Measurements from ENCODE around the gene KRTAP4-8. TPM values are rescaled to one million over a fixed set of nuclear protein-coding genes. Genes with fewer than 3 reads are reported as not detected.
"Not testable (repeated sequence)": the region's sequence is repeated elsewhere in the genome, so short reads cannot be mapped to it uniquely, and the experiment has no call there.

KRTAP4-8 gene
- total RNA-seq, 4 donors from 2014 or later, result 27.3 TPM; not detected in 3

DNA sequence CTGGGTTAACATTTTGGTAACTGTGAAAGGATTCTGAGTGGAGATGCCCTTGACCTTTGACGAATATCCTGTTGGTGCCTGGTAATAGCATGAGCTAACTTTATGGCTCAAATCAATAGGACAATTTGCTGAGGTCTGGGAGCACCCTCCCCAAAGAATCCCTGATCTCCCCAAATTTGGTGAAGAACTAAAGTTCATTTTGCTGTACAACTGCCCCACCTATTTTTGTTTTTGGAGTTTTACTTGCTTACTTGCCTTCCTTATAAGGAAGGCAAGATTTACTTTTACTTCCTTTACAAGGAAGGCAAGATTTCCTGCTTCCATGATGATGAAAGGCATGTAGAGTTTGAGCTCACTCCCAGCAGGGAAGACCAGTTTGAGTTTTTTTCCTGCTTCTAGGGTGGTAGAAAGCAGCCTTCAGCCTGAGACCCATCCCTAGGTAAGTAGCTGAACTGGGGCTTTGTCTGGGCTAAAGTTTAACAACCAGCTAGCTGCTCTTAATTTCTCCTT is 10.1 kb upstream of the KRTAP4-8 start:
- no peak for DNase-seq (ENCODE audit: low spot score in 2 of 2)
- H3K4me3 ChIP-seq (ENCODE audit: low read depth, poor library complexity, severe bottlenecking), result no peak overlapping the region
- WGBS, 2 donors, result 78 to 91% methylated on average over 1 of the region's 1 CpG
- TF ChIP-seq POLR2A (IDR thresholded peaks at IDR 0.05), result no peak
- TF ChIP-seq, protein P1, sequence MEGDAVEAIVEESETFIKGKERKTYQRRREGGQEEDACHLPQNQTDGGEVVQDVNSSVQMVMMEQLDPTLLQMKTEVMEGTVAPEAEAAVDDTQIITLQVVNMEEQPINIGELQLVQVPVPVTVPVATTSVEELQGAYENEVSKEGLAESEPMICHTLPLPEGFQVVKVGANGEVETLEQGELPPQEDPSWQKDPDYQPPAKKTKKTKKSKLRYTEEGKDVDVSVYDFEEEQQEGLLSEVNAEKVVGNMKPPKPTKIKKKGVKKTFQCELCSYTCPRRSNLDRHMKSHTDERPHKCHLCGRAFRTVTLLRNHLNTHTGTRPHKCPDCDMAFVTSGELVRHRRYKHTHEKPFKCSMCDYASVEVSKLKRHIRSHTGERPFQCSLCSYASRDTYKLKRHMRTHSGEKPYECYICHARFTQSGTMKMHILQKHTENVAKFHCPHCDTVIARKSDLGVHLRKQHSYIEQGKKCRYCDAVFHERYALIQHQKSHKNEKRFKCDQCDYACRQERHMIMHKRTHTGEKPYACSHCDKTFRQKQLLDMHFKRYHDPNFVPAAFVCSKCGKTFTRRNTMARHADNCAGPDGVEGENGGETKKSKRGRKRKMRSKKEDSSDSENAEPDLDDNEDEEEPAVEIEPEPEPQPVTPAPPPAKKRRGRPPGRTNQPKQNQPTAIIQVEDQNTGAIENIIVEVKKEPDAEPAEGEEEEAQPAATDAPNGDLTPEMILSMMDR (IDR thresholded peaks at IDR 0.05), result no peak
- intact Hi-C loops (cut with DNase I; ENCODE audit: low total_unique reads), result no loop called here

DNA sequence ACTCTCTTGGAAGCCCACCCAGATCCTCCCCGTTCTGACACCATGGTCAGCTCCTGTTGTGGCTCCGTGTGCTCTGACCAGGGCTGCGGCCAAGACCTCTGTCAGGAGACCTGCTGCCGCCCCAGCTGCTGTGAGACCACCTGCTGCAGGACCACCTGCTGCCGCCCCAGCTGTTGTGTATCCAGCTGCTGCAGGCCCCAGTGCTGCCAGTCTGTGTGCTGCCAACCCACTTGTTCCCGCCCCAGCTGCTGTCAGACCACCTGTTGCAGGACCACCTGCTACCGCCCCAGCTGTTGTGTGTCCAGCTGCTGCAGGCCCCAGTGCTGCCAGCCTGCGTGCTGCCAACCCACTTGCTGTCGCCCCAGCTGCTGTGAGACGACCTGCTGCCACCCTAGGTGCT is 7.4 kb upstream of the KRTAP4-8 start, which contains the start of gene KRTAP4-9:
KRTAP4-9 (plus strand) TSS at position 43 of the 400 bp plus-strand sequence; CDS start at position 43, 0 bp downstream.
- intact Hi-C loops (cut with DNase I; ENCODE audit: low total_unique reads); DNase-seq (ENCODE audit: low spot score in 2 of 2); H3K4me3 ChIP-seq (ENCODE audit: low read depth, poor library complexity, severe bottlenecking): not testable (repeated sequence)
- 69 to 71% methylated on average over 4 to 10 of the region's 10 CpGs for WGBS, 2 donors

DNA sequence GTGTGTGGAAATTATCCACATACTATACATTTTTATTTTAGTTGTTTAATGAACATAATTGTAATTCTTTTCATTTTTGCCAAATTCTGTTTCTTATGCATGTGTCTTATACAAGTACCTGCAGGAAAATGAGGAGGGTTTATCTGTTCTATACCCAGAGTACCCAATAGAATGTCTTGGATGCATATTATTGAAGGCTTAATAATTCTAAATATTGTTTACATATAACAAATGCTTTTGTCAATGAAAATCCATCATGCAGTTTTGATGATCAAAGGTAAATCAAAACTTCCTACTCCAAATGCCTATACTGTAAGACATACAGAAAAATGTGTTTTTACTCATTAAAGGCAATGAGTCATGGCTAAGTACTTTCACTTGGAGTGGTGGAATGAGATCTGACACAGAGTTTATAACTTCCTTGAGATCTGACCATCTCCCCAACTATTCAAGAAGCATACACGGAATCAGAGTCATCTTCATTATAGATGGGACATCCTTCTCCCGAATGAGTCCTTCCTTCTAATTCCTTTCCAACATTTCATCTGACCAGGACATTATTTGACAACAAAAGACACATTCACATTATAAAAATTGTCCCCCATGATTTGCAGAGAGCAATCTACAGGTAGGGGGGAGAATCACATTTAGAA is 6.6 kb upstream of the KRTAP4-8 start:
- H3K4me3 ChIP-seq (ENCODE audit: low read depth, poor library complexity, severe bottlenecking); DNase-seq (ENCODE audit: low spot score in 2 of 2); intact Hi-C loops (cut with DNase I; ENCODE audit: low total_unique reads): not testable (repeated sequence)
- 49 to 64% methylated on average over 2 of the region's 2 CpGs for WGBS, 2 donors

DNA sequence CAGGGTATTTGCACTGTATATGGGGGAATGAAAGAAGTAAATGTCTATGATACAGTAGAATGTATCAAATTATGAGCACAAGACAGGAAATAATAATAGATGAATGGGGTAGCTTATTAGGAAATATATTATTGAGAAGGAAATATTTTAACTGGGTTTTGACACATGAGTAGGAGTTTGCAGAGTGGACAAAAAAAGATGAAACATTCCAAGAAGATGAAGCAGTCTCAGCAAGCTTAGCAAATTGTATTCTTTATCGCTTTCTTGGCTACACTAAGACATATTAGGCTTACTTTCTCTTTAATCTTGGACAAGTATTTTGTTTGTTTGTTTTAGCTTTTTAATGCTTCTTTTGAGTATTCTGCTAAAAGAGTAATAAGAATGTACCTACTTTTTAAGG is 6.0 kb upstream of the KRTAP4-8 start:
- no peak overlapping the region for H3K4me3 ChIP-seq (ENCODE audit: low read depth, poor library complexity, severe bottlenecking)
- DNase-seq (ENCODE audit: low spot score in 2 of 2), result no peak
- WGBS, 2 donors, result 87 to 97% methylated on average over 1 of the region's 1 CpG
- intact Hi-C loops (cut with DNase I; ENCODE audit: low total_unique reads), result no loop called here
- TF ChIP-seq, protein P1 (IDR thresholded peaks at IDR 0.05), result no peak
- TF ChIP-seq POLR2A (IDR thresholded peaks at IDR 0.05), result no peak

DNA sequence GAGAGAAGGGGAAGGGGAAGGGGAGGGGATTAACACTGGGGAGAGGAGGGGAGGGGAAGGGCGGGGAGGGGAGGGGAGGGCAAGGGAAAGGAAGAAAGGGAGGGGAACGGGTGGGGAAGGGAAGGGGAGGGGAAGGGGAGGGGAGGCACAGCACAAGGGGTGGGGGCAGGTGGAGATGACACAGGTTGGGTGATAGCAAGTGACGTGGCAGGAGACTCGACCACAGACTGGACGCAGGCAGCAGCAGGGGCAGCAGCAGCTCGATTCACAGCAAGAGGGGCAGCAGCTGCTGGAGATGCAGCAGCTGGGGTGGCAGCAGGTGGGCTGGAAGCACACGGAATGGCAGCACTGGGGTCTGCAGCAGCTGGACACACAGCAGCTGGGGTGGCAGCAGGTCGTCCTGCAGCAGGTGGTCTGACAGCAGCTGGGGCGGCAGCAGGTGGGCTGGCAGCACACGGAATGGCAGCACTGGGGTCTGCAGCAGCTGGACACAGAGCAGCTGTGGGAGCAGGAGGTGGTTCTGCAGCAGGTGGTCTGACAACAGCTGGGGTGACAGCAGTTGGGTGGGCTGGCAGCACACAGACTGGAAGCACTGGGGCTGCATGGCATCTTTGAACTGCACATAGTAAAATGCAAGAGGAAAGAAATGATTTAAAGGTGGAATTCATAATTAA is 3.8 kb upstream of the KRTAP4-8 start, which contains the start of gene KRTAP4-16:
KRTAP4-16 (minus strand) TSS at position 624 of the 674 bp plus-strand sequence; CDS start at position 624, 0 bp downstream.
- intact Hi-C loops (cut with DNase I; ENCODE audit: low total_unique reads), result no loop called here
- TF ChIP-seq, protein P1 (IDR thresholded peaks at IDR 0.05), result no peak
- 58 to 71% methylated on average over 9 of the region's 10 CpGs for WGBS, 2 donors
- no peak within 1 kb of the TSS for H3K4me3 ChIP-seq (ENCODE audit: low read depth, poor library complexity, severe bottlenecking)
- no peak for DNase-seq (ENCODE audit: low spot score in 2 of 2)

DNA sequence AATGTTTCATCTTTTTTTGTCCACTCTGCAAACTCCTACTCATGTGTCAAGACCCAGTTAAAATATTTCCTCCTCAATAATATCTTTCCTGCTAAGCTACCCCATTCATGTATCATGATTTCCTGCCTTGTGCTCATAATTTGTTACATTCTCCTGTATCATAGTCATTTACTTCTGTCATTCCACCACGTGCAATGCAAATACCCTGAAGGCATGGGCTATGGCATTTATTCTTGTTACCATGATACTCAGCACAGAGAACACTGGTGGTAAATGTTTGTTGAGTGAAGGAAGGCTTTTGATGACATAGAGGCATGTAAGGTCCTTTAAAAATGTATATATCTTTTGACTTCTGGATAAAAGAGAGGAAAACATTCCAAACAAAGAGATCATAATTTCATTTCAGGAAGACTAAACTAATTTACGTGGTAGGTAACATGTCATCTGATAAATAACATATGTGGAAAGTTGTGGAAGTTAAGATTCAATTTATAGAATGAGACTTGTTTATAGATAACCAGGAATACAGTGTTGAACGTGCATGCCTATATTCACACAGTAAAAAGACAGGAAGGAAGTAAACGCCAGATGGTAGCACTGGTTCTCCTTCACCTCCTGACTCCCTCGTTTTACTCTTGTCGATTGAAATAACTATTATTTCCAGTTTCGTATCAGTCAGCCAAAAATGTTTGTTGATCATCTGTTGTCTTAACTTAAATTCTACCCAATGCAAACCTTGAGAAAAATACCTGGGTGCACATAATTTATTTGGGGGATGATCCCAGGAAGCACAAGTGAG is 1.9 kb upstream of the KRTAP4-8 start:
- WGBS, 2 donors, result 48 to 50% methylated on average over 7 of the region's 7 CpGs
- intact Hi-C loops (cut with DNase I; ENCODE audit: low total_unique reads); H3K4me3 ChIP-seq (ENCODE audit: low read depth, poor library complexity, severe bottlenecking); DNase-seq (ENCODE audit: low spot score in 2 of 2): not testable (repeated sequence)

DNA sequence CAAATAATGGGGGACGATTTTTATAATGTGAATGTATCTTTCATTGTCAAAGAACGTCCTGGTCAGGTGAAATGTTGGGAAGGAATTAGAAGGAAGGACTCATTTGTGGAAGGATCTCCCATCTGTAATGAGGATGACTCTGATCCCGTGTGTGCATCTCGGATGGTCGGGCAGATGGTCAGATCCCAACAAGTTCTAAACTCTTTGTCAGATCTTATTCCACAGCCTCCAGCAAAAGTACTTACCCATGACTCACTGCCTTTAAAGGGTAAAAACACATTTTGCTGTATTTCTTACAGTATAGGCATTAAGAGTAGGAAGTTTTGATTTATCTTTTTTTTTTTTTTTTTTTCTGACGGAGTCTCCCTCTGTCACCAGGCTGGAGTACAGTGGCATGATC is 539 bp upstream of the KRTAP4-8 start:
- DNase-seq (ENCODE audit: low spot score in 2 of 2), result no peak
- intact Hi-C loops (cut with DNase I; ENCODE audit: low total_unique reads), result no loop called here
- no peak overlapping the region for H3K4me3 ChIP-seq (ENCODE audit: low read depth, poor library complexity, severe bottlenecking)
- no peak for TF ChIP-seq POLR2A (IDR thresholded peaks at IDR 0.05)
- TF ChIP-seq, protein P1 (IDR thresholded peaks at IDR 0.05), result no peak
- 54 to 60% methylated on average over 6 of the region's 6 CpGs for WGBS, 2 donors

Measured in lower leg skin (tissue), 4 donors.